H1 (cell line): ENCODE data around the gene HMSD. TPM values are rescaled to one million over a fixed set of nuclear protein-coding genes. Genes with fewer than 3 reads are reported as not detected.

Experiments used
- CTCF ChIA-PET: fragments of 300-600 bp; sonication (Branson Sonifier 250); formaldehyde crosslinking; loops from one replicate; lab custom pipeline; 2021; ENCODE audit not compliant: partially characterized antibody; lab: Charles Lee
- POLR2A ChIA-PET: fragments of 300-600 bp; sonication (Branson Sonifier 250); formaldehyde crosslinking; loops from one replicate; lab custom pipeline; 2021; ENCODE audit warnings: inconsistent platforms; ENCODE audit not compliant: partially characterized antibody; lab: Charles Lee
- DNase-seq, 2 experiments: peaks; one replicate each; pipeline versions ENCODE4 v3.0.0 to v3.0.0-alpha.2; 2010 to 2022; ENCODE audit warnings: low spot score in 2 of 2, low read depth in 1 of 2, mixed read lengths in 1 of 2
- FAIRE-seq: peaks from 2 replicates; lab custom pipeline; 2011; peaks lifted over from hg19 to GRCh38; lab: Jason Lieb, UNC
- H2AFZ ChIP-seq: 2 replicates; pipeline ENCODE4 v1.8.1; 2012; ENCODE audit warnings: low read length, inconsistent platforms
- H2AK5ac ChIP-seq: 2 replicates; pipeline ENCODE4 v1.6.1; 2013; ENCODE audit warnings: low read depth, low read length
- H2BK120ac ChIP-seq: replicated peaks from 2 replicates; pipeline ENCODE3; 2013; ENCODE audit warnings: low read depth, low read length, inconsistent platforms
- H2BK12ac ChIP-seq: 2 replicates; pipeline ENCODE4 v1.6.1; 2013; ENCODE audit warnings: low read depth, low read length
- H2BK15ac ChIP-seq: 2 replicates; pipeline ENCODE4 v1.6.1; 2013; ENCODE audit warnings: low read length
- H2BK20ac ChIP-seq: 2 replicates; pipeline ENCODE4 v1.6.1; 2013; ENCODE audit warnings: low read length
- H2BK5ac ChIP-seq: 2 replicates; pipeline ENCODE4 v1.6.1; 2013; ENCODE audit warnings: low read depth, low read length
- H3K14ac ChIP-seq: 2 replicates; pipeline ENCODE4 v1.6.1; 2013; ENCODE audit warnings: inconsistent platforms; ENCODE audit not compliant: insufficient read length
- H3K18ac ChIP-seq: 2 replicates; pipeline ENCODE4 v1.6.1; 2013; ENCODE audit warnings: low read length; ENCODE audit errors: extremely low read depth
- H3K23ac ChIP-seq: 2 replicates; pipeline ENCODE4 v1.6.1; 2013; ENCODE audit warnings: inconsistent platforms; ENCODE audit not compliant: insufficient read length
- H3K23me2 ChIP-seq: 2 replicates; pipeline ENCODE4 v1.6.1; 2013; ENCODE audit warnings: low read depth, low read length
- H3K27ac ChIP-seq: 2 replicates; pipeline ENCODE4 v1.6.1; 2011; ENCODE audit warnings: low read depth, low read length, inconsistent platforms
- H3K27me3 ChIP-seq, 4 experiments: replicated peaks in 1 of 4; 1 replicate in 1 of 4; 2 replicates in 3 of 4; pipeline versions ENCODE4 v1.6.1 to v1.8.1; 2011 to 2013; ENCODE audit warnings: low read length in 3 of 4, mild to moderate bottlenecking in 3 of 4, inconsistent platforms in 2 of 4, mixed read lengths in 2 of 4, moderate library complexity in 1 of 4; ENCODE audit not compliant: control insufficient read depth in 3 of 4, insufficient read depth in 3 of 4; ENCODE audit errors: extremely low read depth in 1 of 4
- H3K36me3 ChIP-seq, 4 experiments: 2 replicates each; pipeline versions ENCODE4 v1.6.1 to v1.8.1; 2011 to 2013; ENCODE audit warnings: mild to moderate bottlenecking in 4 of 4, low read length in 3 of 4, moderate library complexity in 2 of 4, control low read depth in 1 of 4, inconsistent platforms in 1 of 4; ENCODE audit not compliant: insufficient read depth in 4 of 4, control insufficient read depth in 2 of 4
- H3K4ac ChIP-seq: replicated peaks from 2 replicates; pipeline ENCODE3; 2013; ENCODE audit warnings: low read length, low read depth, mixed read lengths, inconsistent platforms; ENCODE audit not compliant: insufficient read length
- H3K4me1 ChIP-seq, 4 experiments: replicated peaks in 1 of 4; 1 replicate in 1 of 4; 2 replicates in 3 of 4; pipeline versions ENCODE4 v1.6.1 to v1.8.1; 2011 to 2013; ENCODE audit warnings: low read length in 3 of 4, inconsistent platforms in 2 of 4, mixed read lengths in 1 of 4; ENCODE audit not compliant: insufficient read depth in 4 of 4, control insufficient read depth in 3 of 4
- H3K4me2 ChIP-seq, 2 experiments: 2 replicates each; pipeline versions ENCODE4 v1.6.1 to v1.8.1; 2011 to 2013; ENCODE audit warnings: low read depth in 2 of 2, low read length in 2 of 2, control low read depth in 1 of 2, inconsistent platforms in 1 of 2, mild to moderate bottlenecking in 1 of 2; ENCODE audit not compliant: insufficient read depth in 1 of 2
- H3K4me3 ChIP-seq, 4 experiments: fragments of 200-600, 300-600 bp in 1 of 4; sonication (generic), shearing (Covaris generic), sonication (Bioruptor Twin) in 1 of 4; 2 replicates each; pipeline versions ENCODE4 v1.5.1 to v1.8.1; 2011 to 2016; ENCODE audit warnings: low read length in 4 of 4, low read depth in 3 of 4, control low read depth in 2 of 4, inconsistent platforms in 2 of 4, mild to moderate bottlenecking in 2 of 4, mixed read lengths in 1 of 4, moderate library complexity in 1 of 4; ENCODE audit not compliant: insufficient read depth in 2 of 4; ENCODE audit errors: extremely low read depth in 1 of 4
- H3K56ac ChIP-seq: replicated peaks from 2 replicates; pipeline ENCODE3; 2013; ENCODE audit warnings: low read depth, mild to moderate bottlenecking, mixed read lengths, low read length, inconsistent platforms; ENCODE audit not compliant: insufficient read length
- H3K79me1 ChIP-seq: 2 replicates; pipeline ENCODE4 v1.6.1; 2013; ENCODE audit warnings: low read depth, low read length, control low read depth
- H3K79me2 ChIP-seq, 2 experiments: 2 replicates each; pipeline versions ENCODE4 v1.6.1 to v1.8.1; 2012 to 2013; ENCODE audit warnings: low read length in 2 of 2, mild to moderate bottlenecking in 2 of 2, inconsistent platforms in 1 of 2; ENCODE audit not compliant: insufficient read depth in 2 of 2, control insufficient read depth in 1 of 2
- H3K9ac ChIP-seq, 4 experiments: replicated peaks in 1 of 4; 1 replicate in 1 of 4; 2 replicates in 3 of 4; pipeline versions ENCODE4 v1.6.1 to v1.8.1; 2011 to 2013; ENCODE audit warnings: low read depth in 3 of 4, low read length in 3 of 4, control low read depth in 2 of 4, mild to moderate bottlenecking in 2 of 4, moderate library complexity in 2 of 4, inconsistent platforms in 1 of 4; ENCODE audit errors: extremely low read depth in 1 of 4
- H3K9me3 ChIP-seq, 2 experiments: 2 replicates each; pipeline versions ENCODE4 v1.6.1 to v1.8.1; 2012 to 2013; ENCODE audit warnings: mild to moderate bottlenecking in 2 of 2, moderate library complexity in 2 of 2, control low read depth in 1 of 2, inconsistent platforms in 1 of 2, low read depth in 1 of 2, low read length in 1 of 2, mixed read lengths in 1 of 2; ENCODE audit not compliant: insufficient read depth in 2 of 2
- H4K20me1 ChIP-seq, 2 experiments: replicated peaks in 1 of 2; 2 replicates each; pipeline versions ENCODE3 to v1.8.1; 2011 to 2013; ENCODE audit warnings: inconsistent platforms in 2 of 2, low read length in 2 of 2, mild to moderate bottlenecking in 1 of 2; ENCODE audit not compliant: insufficient read depth in 2 of 2, control insufficient read depth in 1 of 2
- H4K5ac ChIP-seq: 2 replicates; pipeline ENCODE4 v1.6.1; 2013; ENCODE audit warnings: low read length, low read depth, mixed read lengths, inconsistent platforms; ENCODE audit not compliant: insufficient read length
- H4K8ac ChIP-seq: 2 replicates; pipeline ENCODE4 v1.8.0; 2013; ENCODE audit warnings: mild to moderate bottlenecking, moderate library complexity, low read length, inconsistent platforms; ENCODE audit not compliant: insufficient read depth; ENCODE audit errors: extremely low read depth
- H4K91ac ChIP-seq: replicated peaks from 2 replicates; pipeline ENCODE3; 2013; ENCODE audit warnings: low read length, mixed read lengths, inconsistent platforms; ENCODE audit not compliant: insufficient read length
- ATF3 ChIP-seq: IDR thresholded peaks from 2 replicates; pipeline ENCODE4 v1.6.1; 2011; ENCODE audit warnings: low read depth, mild to moderate bottlenecking, low read length; ENCODE audit not compliant: insufficient read depth
- BRCA1 ChIP-seq: IDR thresholded peaks from 2 replicates; pipeline ENCODE4 v1.6.1; 2012; ENCODE audit warnings: low read depth, low read length, improper control_type of control experiment
- CREB1 ChIP-seq: IDR thresholded peaks from 2 replicates; pipeline ENCODE4 v1.6.1; 2012; ENCODE audit warnings: inconsistent platforms
- CTCF ChIP-seq, 3 experiments: IDR thresholded peaks; 1 replicate in 2 of 3; 2 replicates in 1 of 3; pipeline versions ENCODE4 v1.5.1 to v1.6.1; 2011; ENCODE audit warnings: low read length in 3 of 3, mild to moderate bottlenecking in 3 of 3, inconsistent platforms in 2 of 3, low read depth in 1 of 3, moderate library complexity in 1 of 3; ENCODE audit not compliant: insufficient read depth in 1 of 3; ENCODE audit errors: control extremely low read depth in 1 of 3
- POLR2A ChIP-seq, 2 experiments: IDR thresholded peaks; 1 replicate in 1 of 2; 2 replicates in 1 of 2; pipeline ENCODE4 v1.6.1; 2011; ENCODE audit warnings: low read depth in 2 of 2, low read length in 2 of 2, mild to moderate bottlenecking in 2 of 2; ENCODE audit errors: control extremely low read depth in 1 of 2
- WGBS, 2 experiments: shearing (Covaris generic) in 1 of 2; methylation state at CpG; one replicate each; pipeline versions ENCODE4 v1.1.6 to v1.1.7; 2013 to 2015; ENCODE audit warnings: low lambda C conversion rate in 2 of 2, mixed read lengths in 2 of 2, inconsistent platforms in 1 of 2, low coverage in 1 of 2, missing lambda C conversion rate in 1 of 2; ENCODE audit not compliant: insufficient replicate concordance in 2 of 2, insufficient coverage in 1 of 2, insufficient read length in 1 of 2; ENCODE audit errors: extremely low coverage in 1 of 2, missing lambda C conversion rate in 1 of 2; 5-methylcytosine and 5-hydroxymethylcytosine counted together
- polyA plus RNA-seq, 7 experiments: library from polyadenylated mRNA; depleted of rRNA in 3 of 7; stranded (reverse) in 5 of 7; unstranded in 2 of 7; fragments of >200 nt in 5 of 7; fragments of 200-250 nt in 2 of 7; gene quantifications; 1 replicate in 5 of 7; 2 replicates in 1 of 7; 4 replicates in 1 of 7; pipeline versions ENCODE4 v1.2.1 to v1.2.3, GENCODE V29; 2011 to 2013; ENCODE audit warnings: missing spikeins in 2 of 7, mixed read lengths in 2 of 7
- total RNA-seq: library from RNA; stranded (reverse); fragmentation: NEBNext Ultra II Directional; extraction: Animal tissue kit (Norgen Biotek cat#: 25700); gene quantifications from 2 replicates; pipeline ENCODE4 v1.2.1, GENCODE V29; 2021

Gene HMSD
- total and polyA plus RNA-seq, 2 of the 8 experiments (the other 6 are each of a cell fraction or from before 2014, with no cell fraction given): 1.3 to 3.0 TPM

GRCh38 chr18:63947051-63947790 lies 1.9 kb upstream of the HMSD start:
- FAIRE-seq (no peak), DNase-seq (no peak)
- H2AK5ac ChIP-seq: no peak overlapping the region
- TF ChIP-seq BRCA1 (no peak), CREB1 (no peak), ATF3 (no peak), POLR2A (IDR thresholded peaks at IDR 0.05; ENCODE audit: control extremely low read depth in 1 of 2, low read depth in 2 of 2, low read length in 2 of 2) (no peak), CTCF (IDR thresholded peaks at IDR 0.05; ENCODE audit: control extremely low read depth in 1 of 3, insufficient read depth in 1 of 3, low read depth in 1 of 3, low read length in 3 of 3) (no peak)
- H2BK5ac ChIP-seq: no peak overlapping the region
- CTCF ChIA-PET: interaction anchor here (2.0 kb wide), 1 partner anchor 11 kb away, joined by 5 read pairs; no protein-coding TSS in a partner anchor
- H3K36me3 ChIP-seq: no peaks in the 10 kb centered on the region
- no peak overlapping the region for H3K9ac ChIP-seq
- H3K56ac ChIP-seq: no peak overlapping the region
- no peaks in the 10 kb centered on the region for H3K27me3 ChIP-seq
- H3K14ac ChIP-seq: no peak overlapping the region
- H3K4ac ChIP-seq: no peak overlapping the region
- no peak overlapping the region for H4K91ac ChIP-seq
- no peak overlapping the region for H4K5ac ChIP-seq
- 86% methylated on average over 3 of the region's 3 CpGs; no CpG with 5 or more reads in 1 of the 2 experiments for WGBS, 2 experiments
- no peak overlapping the region for H3K18ac ChIP-seq
- H2AFZ ChIP-seq: no peak overlapping the region
- H3K79me1 ChIP-seq: no peaks in the 10 kb centered on the region
- H3K4me2 ChIP-seq: no peak overlapping the region
- H3K23ac ChIP-seq: no peak overlapping the region
- no peaks in the 10 kb centered on the region for H3K79me2 ChIP-seq
- POLR2A ChIA-PET: no interaction called here
- H2BK12ac ChIP-seq: no peak overlapping the region
- H3K9me3 ChIP-seq: no peaks in the 10 kb centered on the region
- peaks cover 3% of the 10 kb centered on the region; the same call in 1 of the 2 replicates for H3K23me2 ChIP-seq
- no peak overlapping the region for H2BK20ac ChIP-seq
- no peak overlapping the region for H4K8ac ChIP-seq
- no peak overlapping the region for H2BK15ac ChIP-seq
- H3K27ac ChIP-seq: no peak overlapping the region
- no peaks in the 10 kb centered on the region for H4K20me1 ChIP-seq
- no peak overlapping the region for H2BK120ac ChIP-seq
- no peak overlapping the region for H3K4me3 ChIP-seq
- H3K4me1 ChIP-seq: no peaks in the 10 kb centered on the region
